Inflammatory macrophage (primary cell): ENCODE data around the gene STEAP2.
"Not testable (repeated sequence)": the region's sequence is repeated elsewhere in the genome, so short reads cannot be mapped to it uniquely, and the experiment has no call there.

Experiments
- DNase-seq, 2 donors: peaks; one replicate each; pipeline ENCODE4 v3.0.0-alpha.2; 2020 to 2022

The STEAP2 gene

GRCh38 chr7:90238022-90238421, 26.5 kb downstream of the STEAP2 start:
- no peak for DNase-seq

- no peak for DNase-seq
Measured at GRCh38 chr7:90238583-90238982, 27.0 kb downstream of the STEAP2 start.

DNA sequence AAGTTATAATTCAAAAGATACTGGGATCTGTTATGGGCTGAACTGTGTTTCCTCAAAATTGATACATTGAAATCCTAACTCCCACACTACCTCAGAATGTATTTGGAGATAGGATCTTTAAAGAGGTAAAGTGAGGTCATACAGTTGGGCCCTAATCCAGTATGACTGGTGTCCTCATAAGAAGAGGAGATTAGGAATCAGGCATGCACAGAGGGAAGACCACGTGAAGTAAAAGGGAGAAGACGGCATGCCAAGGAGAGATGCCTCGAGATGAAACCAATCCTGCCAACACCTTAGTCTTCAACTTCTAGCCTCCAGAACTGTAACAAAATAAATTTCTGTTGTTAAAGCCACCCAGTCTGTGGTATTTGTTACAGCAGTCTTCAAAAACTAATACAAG, 27.5 kb downstream of the STEAP2 start:
- DNase-seq: no peak

DNA sequence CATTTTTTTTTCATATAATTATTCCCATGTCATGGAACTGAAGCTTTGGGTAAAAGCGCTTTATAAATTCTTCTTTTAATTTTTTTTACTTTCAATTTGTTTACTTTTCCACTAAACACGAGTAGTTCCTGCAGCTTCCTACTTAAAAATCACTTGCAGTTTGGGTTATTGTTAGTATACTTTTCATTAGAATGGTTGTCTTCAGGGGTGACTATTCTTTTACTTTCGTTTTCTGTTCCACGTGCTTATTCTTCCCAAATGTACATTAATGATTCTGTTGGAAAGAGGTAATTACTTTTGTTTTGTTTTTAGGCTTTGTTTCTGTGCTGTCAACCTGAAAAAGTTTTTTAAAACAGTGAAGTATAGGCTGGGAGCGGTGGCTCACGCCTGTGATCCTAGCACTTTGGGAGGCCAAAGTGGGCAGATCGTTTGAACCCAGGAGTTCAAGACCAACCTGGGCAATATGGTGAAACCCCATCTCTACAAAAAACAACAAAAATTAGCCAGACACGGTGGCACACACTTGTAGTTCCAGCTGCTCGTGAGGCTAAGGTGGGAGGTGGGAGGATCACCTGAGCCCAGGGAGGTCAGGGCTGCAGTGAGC, 28.2 kb downstream of the STEAP2 start:
- no peak for DNase-seq

- no peak for DNase-seq
Measured at GRCh38 chr7:90242369-90243168, 31.0 kb downstream of the STEAP2 start.

- no peak for DNase-seq
Measured at GRCh38 chr7:90243556-90243955, 32.0 kb downstream of the STEAP2 start.

- DNase-seq: no peak
Measured at GRCh38 chr7:90244565-90244908, 33.0 kb downstream of the STEAP2 start.

DNA sequence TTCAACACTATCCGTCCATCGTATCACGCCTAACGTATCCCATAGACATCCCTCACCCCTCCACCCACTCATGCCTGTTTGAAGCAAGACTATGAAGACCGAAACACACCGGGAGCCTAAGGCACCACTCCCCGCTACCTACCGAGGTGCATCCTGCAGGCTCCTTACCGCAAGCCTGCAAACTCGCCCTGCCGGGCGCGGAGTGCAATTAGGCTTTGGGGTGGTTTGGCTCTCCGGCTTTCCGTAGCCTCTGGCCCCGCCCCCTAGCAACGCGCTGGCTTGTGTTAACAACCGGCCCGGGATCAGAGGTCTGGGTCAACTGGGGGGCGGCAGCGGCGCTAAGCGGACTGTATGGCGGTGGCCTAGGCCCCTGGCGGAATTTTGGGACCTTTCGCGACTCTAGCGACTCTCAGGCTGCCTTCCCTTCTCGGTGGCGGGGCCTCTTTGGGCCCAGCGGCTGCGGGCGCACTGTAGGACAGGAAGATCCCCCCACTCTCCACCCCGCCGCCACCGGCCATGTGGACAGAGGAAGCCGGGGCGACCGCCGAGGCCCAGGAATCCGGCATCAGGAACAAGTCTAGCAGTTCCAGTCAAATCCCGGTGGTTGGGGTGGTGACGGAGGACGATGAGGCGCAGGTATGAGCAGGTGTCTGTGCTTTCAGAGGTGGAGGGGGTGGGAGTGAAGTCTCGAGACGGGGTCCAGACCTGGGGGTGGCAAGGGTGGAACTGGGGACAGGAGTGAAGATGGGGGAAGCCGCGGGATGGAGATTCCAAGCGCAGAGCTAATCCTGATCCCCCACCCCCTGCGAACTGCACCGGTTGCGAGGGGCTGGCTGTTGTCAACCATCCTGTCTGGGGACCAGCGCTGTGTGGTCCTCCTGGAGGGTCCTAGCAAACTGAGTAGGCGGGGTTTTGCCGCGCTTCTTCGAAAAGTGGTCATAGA, 33.6 kb downstream of the STEAP2 start, which contains the start of gene CFAP69:
CFAP69 (plus strand) TSS at position 266 of the 943 bp plus-strand sequence; CDS start at position 517, 251 bp downstream.
- DNase-seq: peak; percentile 72 to 84

- DNase-seq: no peak
Measured at GRCh38 chr7:90246171-90246570, 34.6 kb downstream of the STEAP2 start.

DNA sequence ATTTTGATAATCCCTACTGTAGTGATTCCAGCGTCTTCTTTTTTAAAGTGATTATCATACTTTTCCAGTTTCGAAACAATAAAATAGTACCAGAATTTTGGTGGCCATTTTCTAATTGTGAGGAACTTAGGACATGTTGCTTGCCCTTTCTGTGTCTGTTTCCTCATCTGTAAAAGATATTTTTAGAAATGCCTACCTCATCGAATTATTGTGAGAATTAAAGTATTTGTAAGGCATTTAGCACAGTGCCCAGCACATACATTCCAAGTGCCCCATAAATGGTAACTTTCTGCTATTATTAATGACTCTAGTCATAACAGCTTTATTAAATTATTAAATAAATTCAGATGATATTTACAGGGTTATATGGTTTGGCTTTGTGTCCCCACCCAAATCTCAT, 37.2 kb downstream of the STEAP2 start:
- DNase-seq: no peak

DNA sequence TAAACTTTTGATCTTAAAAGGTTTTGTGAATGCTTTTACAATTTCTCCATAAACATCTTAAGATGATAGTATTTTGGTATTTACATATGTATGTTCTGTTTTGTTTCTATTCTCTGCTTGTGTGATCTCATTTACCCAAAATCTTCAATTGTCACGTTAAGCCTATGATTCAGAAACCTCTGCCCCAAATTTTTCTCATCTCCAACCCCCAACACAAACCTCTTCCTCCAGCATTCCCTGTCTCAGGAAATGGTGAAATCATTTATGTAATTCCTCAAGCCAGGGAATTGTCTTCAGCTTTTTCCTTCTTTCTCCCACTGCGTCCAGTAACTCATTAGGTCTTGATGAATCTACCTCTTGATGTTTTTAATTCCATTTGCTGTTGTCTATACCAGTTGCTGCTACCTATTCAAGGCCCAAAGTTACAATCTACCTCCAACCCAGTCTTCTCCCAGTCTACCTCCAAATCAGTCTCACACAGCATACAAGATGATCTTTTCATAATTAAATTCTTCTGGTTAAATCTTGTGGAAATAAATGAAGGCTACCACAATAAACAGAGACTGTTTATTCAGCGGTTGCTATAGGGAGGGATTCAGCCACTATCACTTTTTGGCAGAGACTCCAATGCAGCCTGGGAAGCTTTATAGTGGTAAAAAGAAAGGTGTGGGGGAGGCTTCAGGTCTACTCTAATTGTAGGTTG, 39.2 kb downstream of the STEAP2 start:
- DNase-seq: no peak

DNA sequence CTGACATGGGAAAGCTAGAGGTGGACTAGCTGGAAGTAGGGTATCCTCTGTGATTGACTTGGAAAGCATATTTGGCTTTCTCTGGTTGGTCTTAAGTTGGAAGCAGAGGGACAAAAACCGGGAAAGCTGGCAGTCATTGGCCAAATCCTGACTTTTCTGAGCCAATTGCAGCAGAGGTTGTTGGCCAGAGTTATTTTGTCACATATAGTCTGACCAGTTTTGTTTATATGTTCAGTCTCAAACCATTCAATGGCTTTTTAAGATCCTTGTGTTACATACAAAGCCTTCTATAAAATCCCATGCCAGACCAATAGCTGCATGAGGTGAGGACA, 39.7 kb downstream of the STEAP2 start:
- DNase-seq: no peak

DNA sequence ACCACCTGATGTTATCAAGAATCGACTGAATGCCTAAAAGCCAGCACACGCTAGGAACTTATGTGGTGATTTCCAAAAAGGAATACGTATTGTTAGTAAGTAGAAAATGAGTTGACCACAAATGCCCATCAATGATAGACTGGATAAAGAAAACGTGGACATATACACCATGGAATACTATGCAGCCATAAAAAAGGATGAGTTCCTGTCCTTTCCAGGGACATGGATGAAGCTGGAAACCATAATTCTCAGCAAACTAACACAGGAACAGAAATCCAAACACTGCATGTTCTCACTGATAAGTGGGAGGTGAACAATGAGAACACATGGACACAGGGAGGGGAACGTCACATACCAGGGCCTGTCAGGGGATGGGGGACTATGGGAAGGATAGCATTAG, 44.5 kb downstream of the STEAP2 start:
- DNase-seq: not testable (repeated sequence)

- DNase-seq: no peak
Measured at GRCh38 chr7:90256778-90257177, 45.2 kb downstream of the STEAP2 start.

DNA sequence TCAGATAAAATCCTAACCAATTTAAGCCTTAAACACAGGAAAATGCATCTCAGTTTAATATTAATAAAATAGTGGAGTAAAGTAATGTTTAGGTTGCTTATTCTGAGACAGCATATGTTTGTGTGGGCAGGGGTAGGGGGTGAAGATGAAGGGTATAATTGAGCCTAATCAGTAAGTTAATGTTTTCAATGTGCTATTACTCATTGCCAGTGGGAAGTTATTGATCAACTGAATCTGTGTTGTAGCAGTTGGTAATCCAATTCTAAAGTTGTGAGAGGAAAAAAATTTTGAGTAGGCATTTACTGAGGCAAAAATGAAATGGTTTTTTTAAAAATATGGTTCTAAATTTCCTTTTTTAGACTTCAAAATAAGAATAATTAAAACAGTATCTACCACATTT, 49.9 kb downstream of the STEAP2 start:
- DNase-seq: no peak

GRCh38 chr7:90262438-90262837, 50.9 kb downstream of the STEAP2 start:
- DNase-seq: peak; percentile 28 to 51

DNA sequence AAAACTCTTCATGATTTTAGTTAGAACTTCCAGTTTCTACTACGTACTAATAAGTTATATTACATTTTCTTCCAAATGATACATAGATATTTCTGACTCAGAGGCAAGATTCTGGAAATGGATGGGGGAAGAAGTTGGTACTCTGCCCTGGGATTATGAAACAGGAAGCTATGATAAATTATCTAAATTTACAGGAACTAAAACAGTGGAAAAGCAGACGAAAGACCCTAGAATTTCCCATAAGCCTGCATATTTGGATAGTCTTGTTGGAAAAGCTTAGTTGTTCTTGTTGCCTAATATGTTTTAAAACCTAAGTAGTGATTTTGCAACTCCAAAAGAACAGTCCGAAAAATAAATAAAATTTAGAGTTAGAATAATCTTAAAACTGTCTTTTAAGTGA, 55.3 kb downstream of the STEAP2 start:
- no peak for DNase-seq

GRCh38 chr7:90267263-90267858, 55.8 kb downstream of the STEAP2 start:
- no peak for DNase-seq

DNA sequence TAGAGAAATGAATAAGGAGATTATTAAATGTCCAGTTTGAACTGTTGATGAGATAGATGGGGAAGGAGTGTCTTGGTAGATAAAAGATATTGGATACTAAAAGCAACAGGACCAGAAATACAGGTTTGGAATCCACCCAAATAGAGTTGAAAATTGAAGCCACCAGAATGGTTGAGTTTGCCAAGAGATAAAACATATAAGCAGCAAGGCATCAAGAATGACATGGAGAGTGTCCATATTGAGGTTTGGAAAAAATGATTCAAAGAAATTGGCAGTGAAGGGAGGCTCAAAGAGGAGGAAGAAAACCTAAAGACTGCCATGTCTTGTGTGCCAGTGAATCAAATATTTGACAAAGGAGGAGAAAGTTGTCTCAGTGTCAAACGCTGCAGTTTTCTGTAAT, 57.6 kb downstream of the STEAP2 start:
- no peak for DNase-seq

DNA sequence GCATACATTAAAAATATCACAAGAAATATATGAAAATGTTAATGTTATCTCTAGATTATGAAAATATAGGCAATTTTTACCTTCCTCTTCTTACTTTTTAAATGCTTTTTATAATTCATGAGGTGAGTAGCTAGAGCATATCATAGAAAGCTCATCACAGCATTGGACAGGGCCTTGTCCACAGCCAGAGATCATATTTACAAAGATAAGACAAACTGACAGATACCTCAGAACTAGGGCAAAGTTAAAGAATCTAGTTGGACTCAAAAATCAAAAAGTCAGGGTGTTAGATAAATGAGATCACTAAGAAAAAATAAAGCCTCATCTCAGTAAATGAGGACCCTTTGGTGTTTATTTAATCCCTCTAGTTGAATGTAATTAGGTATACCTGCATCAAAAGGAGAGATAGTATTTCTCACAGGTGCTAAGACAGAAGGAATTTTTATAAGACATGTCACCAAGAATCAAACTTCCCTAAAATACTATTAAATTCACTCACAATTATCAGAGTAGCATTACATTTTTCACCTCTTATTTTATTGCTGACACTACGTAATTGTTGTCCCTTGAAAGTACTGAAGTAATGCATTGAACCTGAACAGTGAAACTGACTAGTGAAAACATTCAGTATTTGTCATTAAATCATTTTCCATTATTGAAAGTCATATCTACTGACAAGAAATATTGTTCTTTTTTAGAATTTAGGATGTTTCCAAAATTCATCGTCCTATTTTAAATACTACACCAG, 59.1 kb downstream of the STEAP2 start:
- no peak for DNase-seq

DNA sequence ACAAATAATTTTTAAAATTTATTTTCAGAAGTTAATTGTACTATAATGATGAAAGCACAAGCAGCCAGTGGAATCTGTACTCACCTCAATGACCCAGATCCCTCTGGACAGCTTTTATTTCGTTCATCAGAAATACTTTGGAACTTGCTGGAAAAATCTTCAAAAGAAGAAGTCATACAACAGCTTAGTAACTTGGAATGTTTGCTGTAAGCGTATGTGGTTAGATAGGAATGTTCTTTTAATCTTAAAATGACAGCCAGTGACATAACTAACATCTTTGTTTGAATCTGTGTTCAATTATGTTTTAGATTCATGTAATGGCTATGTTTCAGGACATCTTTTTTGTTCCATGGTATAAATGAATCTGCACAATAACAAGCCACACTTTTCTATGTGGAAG, 60.2 kb downstream of the STEAP2 start:
- DNase-seq: no peak

DNA sequence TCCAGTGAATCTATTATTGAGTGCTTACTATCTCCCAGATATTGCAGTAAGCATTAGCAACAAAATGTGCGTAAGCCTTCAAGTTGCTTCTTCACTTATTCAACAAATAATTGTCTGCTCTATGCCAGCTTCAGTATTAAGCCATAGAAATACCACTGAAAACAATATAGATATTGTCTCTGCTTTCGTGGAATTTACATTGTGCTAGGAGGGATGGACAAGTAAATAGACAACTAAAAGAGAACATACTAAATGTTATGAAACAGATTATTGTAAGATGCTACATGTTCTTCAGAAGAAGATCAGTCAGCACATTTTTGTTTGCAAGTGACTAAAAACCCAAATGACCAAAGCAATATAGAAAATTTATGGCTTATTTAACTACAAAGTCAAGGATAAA, 60.7 kb downstream of the STEAP2 start:
- DNase-seq: no peak
